Glomerular endothelial cell (primary cell): ENCODE measurements around the gene MIGA1. TPM values are rescaled to one million over a fixed set of nuclear protein-coding genes. Genes with fewer than 3 reads are reported as not detected.
"Not testable (repeated sequence)": the region's sequence is repeated elsewhere in the genome, so short reads cannot be mapped to it uniquely, and the experiment has no call there.

Source experiments
- DNase-seq: peaks from one replicate; pipeline ENCODE4 v3.0.0-alpha.2; 2011; ENCODE audit warnings: low read depth, low spot score; ENCODE audit errors: extremely low read depth
- total RNA-seq: library from RNA; depleted of rRNA; stranded (reverse); fragments of >200 nt; gene quantifications from 2 replicates; pipeline ENCODE4 v1.2.3, GENCODE V29; 2015

MIGA1 gene
- total RNA-seq, 1 donor from 2014 or later = 14.4 TPM

DNA sequence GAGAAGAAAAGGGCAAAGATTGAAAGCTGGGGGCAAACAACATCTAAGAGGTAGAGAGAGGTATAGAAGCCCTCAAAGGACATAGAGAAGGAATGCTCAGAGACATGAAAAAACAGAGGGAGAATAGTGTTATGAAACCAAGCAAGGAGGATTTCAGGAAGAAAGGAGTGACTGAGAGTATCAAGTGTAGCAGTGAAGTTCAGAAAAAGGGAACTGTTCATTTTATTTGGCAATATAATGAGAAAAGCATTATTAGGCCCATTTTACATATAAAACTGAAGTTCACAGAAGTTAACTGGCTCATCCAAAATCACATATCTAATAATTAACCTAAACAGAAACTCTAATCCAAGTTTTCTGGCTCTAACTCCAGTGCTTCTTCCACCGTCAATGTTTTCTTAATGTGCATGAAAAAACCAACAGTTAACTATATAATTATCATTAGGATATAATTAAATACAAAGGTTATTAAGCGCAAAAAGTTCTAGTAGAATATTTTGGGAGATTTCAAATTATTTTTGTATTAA, 126.6 kb downstream of the MIGA1 start:
- no peak for DNase-seq

GRCh38 chr1:77906624-77907023, 127.2 kb downstream of the MIGA1 start:
- no peak for DNase-seq

GRCh38 chr1:77910116-77910515, 130.7 kb downstream of the MIGA1 start:
- DNase-seq = no peak

DNA sequence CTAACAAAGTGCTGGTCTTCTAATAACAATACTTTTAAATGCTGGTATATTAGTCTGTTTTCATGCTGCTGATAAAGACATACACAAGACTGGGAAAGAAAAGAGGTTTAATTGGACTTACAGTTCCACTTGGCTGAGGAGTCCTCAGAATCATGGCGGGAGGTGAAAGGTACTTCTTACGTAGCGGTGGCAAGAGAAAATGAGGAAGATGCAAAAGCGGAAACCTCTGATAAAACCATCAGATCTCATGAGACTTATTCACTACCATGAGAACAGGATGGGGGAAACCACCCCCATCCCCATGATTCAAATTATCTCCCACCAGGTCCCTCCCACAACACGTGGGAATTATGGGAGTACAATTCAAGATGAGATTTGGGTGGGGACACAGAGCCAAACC, 139.5 kb downstream of the MIGA1 start:
- DNase-seq = not testable (repeated sequence)

GRCh38 chr1:77925518-77925917, 146.1 kb downstream of the MIGA1 start:
- DNase-seq = no peak

DNA sequence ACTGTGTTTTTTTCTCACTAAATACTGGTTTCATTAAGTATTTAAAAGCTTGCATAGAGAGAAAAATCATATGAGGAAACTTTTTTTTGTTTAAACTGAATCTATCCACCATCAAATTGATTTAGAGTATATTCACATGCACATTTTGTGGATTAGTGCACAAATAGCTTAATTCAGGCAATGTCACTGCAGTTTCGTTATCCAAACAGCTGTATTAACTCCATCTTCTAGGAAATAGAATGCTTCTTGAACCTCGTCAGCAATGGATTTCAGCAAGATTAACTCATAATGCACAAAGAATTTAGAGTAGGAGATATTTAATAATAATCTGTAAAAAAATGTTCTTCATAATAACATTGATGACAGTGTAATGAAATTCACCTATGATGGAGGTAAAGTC, 146.5 kb downstream of the MIGA1 start:
- no peak for DNase-seq

DNA sequence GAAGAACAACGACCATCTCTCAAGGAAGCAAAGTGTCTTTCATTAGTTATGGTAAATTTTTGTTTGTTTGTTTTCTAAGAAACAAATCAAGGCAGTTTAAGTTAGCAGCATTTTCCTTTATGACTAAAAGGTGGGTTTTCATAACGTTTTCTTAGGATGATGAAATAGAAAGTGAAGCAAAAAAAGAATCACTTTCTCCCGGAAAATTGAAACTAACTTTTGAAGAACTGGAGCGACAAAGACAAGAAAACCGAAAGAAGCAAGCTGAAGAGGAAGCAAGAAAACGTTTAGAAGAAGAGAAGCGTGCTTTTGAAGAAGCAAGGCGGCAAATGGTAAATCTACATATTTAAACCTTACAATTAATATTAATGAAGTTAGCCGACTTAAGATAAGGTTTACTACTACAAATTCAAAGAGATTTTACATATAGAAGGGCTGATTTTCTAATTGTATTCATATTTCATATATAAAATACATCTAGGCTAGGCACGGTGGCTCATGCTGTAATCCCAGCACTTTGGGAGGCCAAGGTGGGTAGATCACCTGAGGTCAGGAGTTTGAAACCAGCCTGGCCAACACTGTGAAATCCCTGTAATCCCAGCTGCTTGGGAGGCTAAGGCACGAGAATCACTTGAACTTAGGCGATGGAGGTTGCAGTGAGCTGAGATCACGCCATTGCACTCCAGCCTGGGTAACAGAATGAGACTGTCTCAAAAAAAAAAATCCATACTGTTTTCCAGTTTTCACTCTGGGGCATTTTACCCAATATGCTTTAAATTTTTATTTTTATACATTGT, 147.3 kb downstream of the MIGA1 start:
- no peak for DNase-seq

DNA sequence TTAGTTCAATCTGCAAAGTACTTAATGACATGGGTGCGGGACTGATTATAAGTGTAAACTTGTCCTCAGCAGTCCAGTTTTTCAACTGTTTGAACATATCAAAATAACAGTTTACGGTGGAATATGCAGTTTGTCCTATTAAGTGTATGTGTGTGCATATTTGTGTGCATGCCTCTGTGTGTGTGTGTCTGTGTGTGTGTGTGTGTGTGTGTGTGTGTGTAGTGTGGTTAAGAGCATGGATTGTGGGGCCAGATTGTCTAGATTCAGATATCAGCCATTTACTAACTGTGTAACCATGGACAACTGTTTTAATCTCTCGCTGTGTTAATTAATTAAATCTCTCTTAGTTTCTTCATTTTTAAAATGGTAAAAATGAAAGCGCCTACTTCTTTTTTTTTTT, 148.0 kb downstream of the MIGA1 start:
- no peak for DNase-seq

Other genes starting within 250 kb of the MIGA1 start
- gene ZZZ3, start 97.0 kb upstream of the MIGA1 start, total RNA-seq = 39.1 and 43.2 TPM in 2 replicates
- 30.8 and 45.9 TPM in 2 replicates for gene USP33, start 19.8 kb upstream of the MIGA1 start, total RNA-seq
- gene NEXN, start 109.0 kb downstream of the MIGA1 start, total RNA-seq = 3.9 and 7.9 TPM in 2 replicates
- 58.1 and 108 TPM in 2 replicates for gene FUBP1, start 199.4 kb downstream of the MIGA1 start, total RNA-seq
- 30.9 and 41.1 TPM in 2 replicates for gene DNAJB4, start 225.3 kb downstream of the MIGA1 start, total RNA-seq